K562 (cell line): ENCODE measurements around the gene FES. TPM values are rescaled to one million over a fixed set of nuclear protein-coding genes. Genes with fewer than 3 reads are reported as not detected.

Experiments
- ATAC-seq: fragments of 200-7000 bp; cut with Tn5 transposase; 3 replicates; pipeline ENCODE4 v1.9.1; 2020; ENCODE audit warnings: moderate library complexity
- BruUV-seq: library from RNA; stranded (reverse); fragments of 400-500 nt; replicated peaks from 2 replicates; lab custom pipeline; 2021; lab: Mats Ljungman, UMichigan
- CTCF ChIA-PET: fragments of 300-600 bp; formaldehyde crosslinking; extraction: SDS; loops from one replicate; lab custom pipeline; 2021; ENCODE audit warnings: low intra/inter-chr PET ratio; lab: Yijun Ruan, JAX
- POLR2A ChIA-PET: fragments of 300-600, 350-650 bp; sonication (Branson Sonifier 250); formaldehyde crosslinking; extraction: SDS; loops from one replicate; lab custom pipeline; 2021; ENCODE audit warnings: antibody characterized with exemption, inconsistent platforms; lab: Yijun Ruan, JAX
- DNase-seq, 4 experiments: peaks; one replicate each; pipeline versions ENCODE4 v3.0.0 to v3.0.0-alpha.2; 2011 to 2018; ENCODE audit warnings: low spot score in 3 of 4, mixed read lengths in 3 of 4; ENCODE audit errors: extremely low read depth in 1 of 4
- FAIRE-seq: peaks from 2 replicates; lab custom pipeline; 2011; peaks lifted over from hg19 to GRCh38; lab: Jason Lieb, UNC
- H2AFZ ChIP-seq: 2 replicates; pipeline ENCODE4 v1.6.0; 2011; ENCODE audit warnings: low read depth, low read length, control low read depth, inconsistent platforms
- H3K27ac ChIP-seq: fragments of 200-600 bp; 3 replicates; pipeline ENCODE4 v1.8.0; 2011; ENCODE audit warnings: low read depth, mild to moderate bottlenecking, control low read depth, inconsistent platforms, low read length, moderate library complexity, mixed read lengths; ENCODE audit errors: extremely low read depth
- H3K27me3 ChIP-seq, 2 experiments: fragments of 300-600 bp in 1 of 2; 2 replicates in 1 of 2; 3 replicates in 1 of 2; pipeline versions ENCODE4 v1.6.0 to v1.8.0; 2011; ENCODE audit warnings: inconsistent platforms in 2 of 2, low read length in 2 of 2, mild to moderate bottlenecking in 1 of 2, mixed read lengths in 1 of 2, moderate library complexity in 1 of 2; ENCODE audit not compliant: control insufficient read depth in 2 of 2, insufficient read depth in 2 of 2
- H3K36me3 ChIP-seq: fragments of 300-600 bp; 3 replicates; pipeline ENCODE4 v1.8.0; 2011; ENCODE audit warnings: mild to moderate bottlenecking, low read length, inconsistent platforms; ENCODE audit not compliant: control insufficient read depth, insufficient read depth
- H3K4me1 ChIP-seq, 2 experiments: fragments of 200-600 bp in 1 of 2; replicated peaks in 1 of 2; 2 replicates in 1 of 2; 3 replicates in 1 of 2; pipeline versions ENCODE4 v1.5.1 to v1.8.0; 2011; ENCODE audit warnings: inconsistent platforms in 2 of 2, low read length in 2 of 2, mild to moderate bottlenecking in 1 of 2, mixed read lengths in 1 of 2, moderate library complexity in 1 of 2; ENCODE audit not compliant: control insufficient read depth in 2 of 2, insufficient read depth in 2 of 2
- H3K4me2 ChIP-seq: 2 replicates; pipeline ENCODE4 v1.6.1; 2011; ENCODE audit warnings: low read length, control low read depth, inconsistent platforms, mixed read lengths; ENCODE audit not compliant: insufficient read depth
- H3K4me3 ChIP-seq: fragments of 200-600 bp; sonication (generic), shearing (Covaris generic); 2 replicates; pipeline ENCODE4 v1.5.1; 2016; ENCODE audit warnings: control low read depth, inconsistent platforms
- H3K79me2 ChIP-seq: fragments of 200-600 bp; 3 replicates; pipeline ENCODE4 v1.8.0; 2011; ENCODE audit warnings: low read length, inconsistent platforms; ENCODE audit not compliant: control insufficient read depth, insufficient read depth
- H3K9ac ChIP-seq, 2 experiments: 2 replicates each; pipeline versions ENCODE4 v1.6.0 to v1.6.1; 2011; ENCODE audit warnings: low read depth in 2 of 2, low read length in 2 of 2, control low read depth in 1 of 2, inconsistent platforms in 1 of 2, mild to moderate bottlenecking in 1 of 2, mixed read lengths in 1 of 2; ENCODE audit not compliant: insufficient read depth in 1 of 2
- H3K9me1 ChIP-seq: one replicate; pipeline ENCODE4 v1.6.0; 2011; ENCODE audit warnings: inconsistent platforms, mild to moderate bottlenecking, low read length, moderate library complexity; ENCODE audit not compliant: control insufficient read depth, insufficient read depth
- H3K9me3 ChIP-seq: replicated peaks from 2 replicates; pipeline ENCODE4 v1.5.1; 2011; ENCODE audit warnings: low read depth, low read length, inconsistent platforms; ENCODE audit not compliant: control insufficient read depth, insufficient read depth
- H4K20me1 ChIP-seq: replicated peaks from 2 replicates; pipeline ENCODE4 v1.6.1; 2011; ENCODE audit warnings: low read length, inconsistent platforms, mixed read lengths; ENCODE audit not compliant: control insufficient read depth, insufficient read depth
- ASH1L ChIP-seq: fragments of 450-650 bp; IDR thresholded peaks from 2 replicates; pipeline ENCODE4 v1.6.1; 2018; ENCODE audit warnings: borderline replicate concordance, mild to moderate bottlenecking, low read depth; ENCODE audit not compliant: partially characterized antibody
- MCM7 ChIP-seq, 2 experiments: fragments of 450-650 bp; IDR thresholded peaks; 2 replicates each; pipeline ENCODE4 v1.6.1; 2016 to 2018
- NONO ChIP-seq, 2 experiments: fragments of 200-400 bp in 1 of 2; fragments of 450-650 bp in 1 of 2; formaldehyde crosslinking in 1 of 2; IDR thresholded peaks; 2 replicates each; pipeline ENCODE4 v1.6.1; 2017; ENCODE audit warnings: low read depth in 2 of 2, mild to moderate bottlenecking in 2 of 2, moderate library complexity in 2 of 2, low read length in 1 of 2
- POLR2G ChIP-seq: fragments of 200-400 bp; formaldehyde crosslinking; IDR thresholded peaks from 2 replicates; pipeline ENCODE4 v1.6.1; 2017; ENCODE audit warnings: low read depth, mild to moderate bottlenecking, antibody characterized with exemption, low read length, moderate library complexity
- RBFOX2 ChIP-seq: fragments of 200-400 bp; formaldehyde crosslinking; IDR thresholded peaks from 2 replicates; pipeline ENCODE4 v1.6.1; 2017; ENCODE audit warnings: low read depth, mild to moderate bottlenecking, low read length, moderate library complexity
- RFX7 ChIP-seq: fragments of 250-450 bp; sonication (Bioruptor Pico); IDR thresholded peaks from 2 replicates; pipeline ENCODE4 v1.5.1; 2021; ENCODE audit warnings: mild to moderate bottlenecking
- SRSF7 ChIP-seq: fragments of 200-400 bp; formaldehyde crosslinking; optimal IDR thresholded peaks from 2 replicates; pipeline ENCODE3; 2017; ENCODE audit warnings: mild to moderate bottlenecking, low read depth, low read length
- U2AF1 ChIP-seq: fragments of 200-400 bp; formaldehyde crosslinking; optimal IDR thresholded peaks from 2 replicates; pipeline ENCODE3; 2017; ENCODE audit warnings: mild to moderate bottlenecking, low read depth, low read length, moderate library complexity
- ZNF586 ChIP-seq: fragments of 450-650 bp; formaldehyde crosslinking; conservative IDR thresholded peaks from 2 replicates; pipeline ENCODE4 v1.4.0; 2020; ENCODE audit warnings: mild to moderate bottlenecking, moderate library complexity
- ZNF76 ChIP-seq: fragments of 250-450 bp; sonication (Bioruptor Pico); IDR thresholded peaks from 2 replicates; pipeline ENCODE4 v1.4.0; 2020; ENCODE audit warnings: mild to moderate bottlenecking, moderate library complexity, borderline replicate concordance
- ZNF764 ChIP-seq: fragments of 250-450 bp; sonication (Bioruptor Pico); IDR thresholded peaks from 2 replicates; pipeline ENCODE4 v1.4.0; 2020; ENCODE audit warnings: low read depth, mild to moderate bottlenecking, moderate library complexity
- ZNF780A ChIP-seq: fragments of 250-450 bp; sonication (Bioruptor Pico); IDR thresholded peaks from 2 replicates; pipeline ENCODE4 v1.5.0; 2021; ENCODE audit warnings: mild to moderate bottlenecking
- WGBS: fragments of 100-300 bp; shearing (Covaris generic); methylation state at CpG from one replicate; pipeline ENCODE4 v1.1.6; 2016; ENCODE audit warnings: low coverage, mixed read lengths; ENCODE audit not compliant: insufficient coverage; ENCODE audit errors: missing lambda C conversion rate; 5-methylcytosine and 5-hydroxymethylcytosine counted together
- in situ Hi-C: fragments of 300-500 bp; cut with MboI; formaldehyde crosslinking; loops from 4 replicates; pipeline ENCODE4 v1.15.0; 2018; ENCODE audit warnings: inconsistent platforms, mixed read lengths
- intact Hi-C: fragments of 100-400 bp; cut with micrococcal nuclease; formaldehyde crosslinking; loops from 2 replicates; pipeline ENCODE4 v1.14.2; 2022
- polyA plus RNA-seq, 8 experiments: library from polyadenylated mRNA; depleted of rRNA in 4 of 8; stranded (reverse) in 5 of 8; unstranded in 3 of 8; fragments of >200 nt; fragmentation: Nextera tagmentation in 2 of 8; fragmentation: Illumina TruSeq in 1 of 8; extraction: Ambion mirVana in 2 of 8; extraction: Trizol in 1 of 8; gene quantifications; 2 replicates each; pipeline versions ENCODE4 v1.2.1 to v1.2.3, GENCODE V29; 2011 to 2014; ENCODE audit warnings: inconsistent platforms in 1 of 8, missing spikeins in 1 of 8
- total RNA-seq, 7 experiments: library from RNA; depleted of rRNA in 6 of 7; stranded (reverse); fragments of >200 nt in 6 of 7; fragmentation: Illumina TruSeq in 2 of 7; extraction: Trizol in 2 of 7; gene quantifications; 2 replicates each; pipeline versions ENCODE4 v1.2.1 to v1.2.3, GENCODE V29; 2011 to 2021; ENCODE audit warnings: low replicate concordance in 1 of 7
- TF ChIP-seq, protein P1 (sequence below), 3 experiments: fragments of 200-800 bp in 1 of 3; sonication (Bioruptor generic) in 1 of 3; sonication (generic) in 1 of 3; formaldehyde crosslinking in 1 of 3; IDR thresholded peaks; 2 replicates each; pipeline versions ENCODE4 v1.6.1 to v1.8.0; 2016 to 2022; ENCODE audit warnings: mild to moderate bottlenecking in 2 of 3, missing compliant biosample characterization in 2 of 3, missing genetic modification characterization in 2 of 3, missing genetic modification reagents in 1 of 3
- TF ChIP-seq, protein P2 (sequence below): IDR thresholded peaks from 3 replicates; pipeline ENCODE4 v1.6.1; 2011; ENCODE audit warnings: borderline replicate concordance, mild to moderate bottlenecking, moderate library complexity; ENCODE audit not compliant: insufficient read length; ENCODE audit errors: extremely low read depth
- TF ChIP-seq, protein P3 (sequence below), 2 experiments: fragments of 450-650 bp; IDR thresholded peaks; 2 replicates each; pipeline ENCODE4 v1.6.1; 2016

Gene FES
- total and polyA plus RNA-seq, 9 of the 15 experiments (the other 6 are each of a cell fraction or from before 2014, with no cell fraction given): 0.38 to 2.6 (median 0.82) TPM

- no peak for DNase-seq
- TF ChIP-seq ZNF586 (CRISPR knock-in tag): no peak
- TF ChIP-seq, protein P1, sequence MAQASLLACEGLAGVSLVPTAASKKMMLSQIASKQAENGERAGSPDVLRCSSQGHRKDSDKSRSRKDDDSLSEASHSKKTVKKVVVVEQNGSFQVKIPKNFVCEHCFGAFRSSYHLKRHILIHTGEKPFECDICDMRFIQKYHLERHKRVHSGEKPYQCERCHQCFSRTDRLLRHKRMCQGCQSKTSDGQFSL (CRISPR knock-in tag; IDR thresholded peaks at IDR 0.05): no peak
- TF ChIP-seq, protein P1 (tag; IDR thresholded peaks at IDR 0.05): no peak
- no peak for TF ChIP-seq ZNF764 (CRISPR knock-in tag)
- TF ChIP-seq RFX7 (CRISPR knock-in tag): no peak
- TF ChIP-seq ZNF76 (CRISPR knock-in tag): no peak
- no peak for TF ChIP-seq U2AF1
- TF ChIP-seq ASH1L: no peak
- peak; percentile 42 for TF ChIP-seq POLR2G
- TF ChIP-seq ZNF780A (CRISPR knock-in tag): no peak
- TF ChIP-seq, protein P2, sequence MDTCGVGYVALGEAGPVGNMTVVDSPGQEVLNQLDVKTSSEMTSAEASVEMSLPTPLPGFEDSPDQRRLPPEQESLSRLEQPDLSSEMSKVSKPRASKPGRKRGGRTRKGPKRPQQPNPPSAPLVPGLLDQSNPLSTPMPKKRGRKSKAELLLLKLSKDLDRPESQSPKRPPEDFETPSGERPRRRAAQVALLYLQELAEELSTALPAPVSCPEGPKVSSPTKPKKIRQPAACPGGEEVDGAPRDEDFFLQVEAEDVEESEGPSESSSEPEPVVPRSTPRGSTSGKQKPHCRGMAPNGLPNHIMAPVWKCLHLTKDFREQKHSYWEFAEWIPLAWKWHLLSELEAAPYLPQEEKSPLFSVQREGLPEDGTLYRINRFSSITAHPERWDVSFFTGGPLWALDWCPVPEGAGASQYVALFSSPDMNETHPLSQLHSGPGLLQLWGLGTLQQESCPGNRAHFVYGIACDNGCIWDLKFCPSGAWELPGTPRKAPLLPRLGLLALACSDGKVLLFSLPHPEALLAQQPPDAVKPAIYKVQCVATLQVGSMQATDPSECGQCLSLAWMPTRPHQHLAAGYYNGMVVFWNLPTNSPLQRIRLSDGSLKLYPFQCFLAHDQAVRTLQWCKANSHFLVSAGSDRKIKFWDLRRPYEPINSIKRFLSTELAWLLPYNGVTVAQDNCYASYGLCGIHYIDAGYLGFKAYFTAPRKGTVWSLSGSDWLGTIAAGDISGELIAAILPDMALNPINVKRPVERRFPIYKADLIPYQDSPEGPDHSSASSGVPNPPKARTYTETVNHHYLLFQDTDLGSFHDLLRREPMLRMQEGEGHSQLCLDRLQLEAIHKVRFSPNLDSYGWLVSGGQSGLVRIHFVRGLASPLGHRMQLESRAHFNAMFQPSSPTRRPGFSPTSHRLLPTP: no peak
- TF ChIP-seq, protein P3, sequence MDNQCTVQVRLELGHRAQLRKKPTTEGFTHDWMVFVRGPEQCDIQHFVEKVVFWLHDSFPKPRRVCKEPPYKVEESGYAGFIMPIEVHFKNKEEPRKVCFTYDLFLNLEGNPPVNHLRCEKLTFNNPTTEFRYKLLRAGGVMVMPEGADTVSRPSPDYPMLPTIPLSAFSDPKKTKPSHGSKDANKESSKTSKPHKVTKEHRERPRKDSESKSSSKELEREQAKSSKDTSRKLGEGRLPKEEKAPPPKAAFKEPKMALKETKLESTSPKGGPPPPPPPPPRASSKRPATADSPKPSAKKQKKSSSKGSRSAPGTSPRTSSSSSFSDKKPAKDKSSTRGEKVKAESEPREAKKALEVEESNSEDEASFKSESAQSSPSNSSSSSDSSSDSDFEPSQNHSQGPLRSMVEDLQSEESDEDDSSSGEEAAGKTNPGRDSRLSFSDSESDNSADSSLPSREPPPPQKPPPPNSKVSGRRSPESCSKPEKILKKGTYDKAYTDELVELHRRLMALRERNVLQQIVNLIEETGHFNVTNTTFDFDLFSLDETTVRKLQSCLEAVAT (IDR thresholded peaks at IDR 0.05): 0 out of 4 replicates have a peak, but pooled peaks of 1 of the 2 experiments have one; percentile 27
- no peak for TF ChIP-seq NONO (IDR thresholded peaks at IDR 0.05; ENCODE audit: low read depth in 2 of 2, low read length in 1 of 2)
- no peak for TF ChIP-seq MCM7 (IDR thresholded peaks at IDR 0.05)
- TF ChIP-seq SRSF7: no peak
- 0 out of 2 replicates have a peak, but pooled peaks have one; percentile 34 for TF ChIP-seq RBFOX2
These were observed 30.2 kb downstream of the FES start for GRCh38 chr15:90914305-90915080.

More at GRCh38 chr15:90914305-90915080, 30.2 kb downstream of the FES start:
- in situ Hi-C loops: no loop called here
- no peak overlapping the region for H2AFZ ChIP-seq
- H3K27me3 ChIP-seq: no peaks in the 10 kb centered on the region
- H3K9me1 ChIP-seq: no peaks in the 10 kb centered on the region
- no peak overlapping the region; the same call in 2 of the 3 replicates for H3K27ac ChIP-seq
- H3K9me3 ChIP-seq: no peaks in the 10 kb centered on the region
- H3K9ac ChIP-seq: peak overlapping the region in 1 of 2 experiments; percentile 13; a peak in 1 of 4 replicates
- peaks cover 99% of the 10 kb centered on the region for H3K36me3 ChIP-seq
- 92% methylated on average over 22 of the region's 22 CpGs for WGBS
- intact Hi-C loops: no loop called here
- ATAC-seq: no peak
- no peak overlapping the region for H3K4me2 ChIP-seq
- peaks cover 17 to 43% of the 10 kb centered on the region in 2 experiments for H3K4me1 ChIP-seq
- no peak overlapping the region for H3K4me3 ChIP-seq
- no peaks in the 10 kb centered on the region for H4K20me1 ChIP-seq
- no peak for FAIRE-seq
- peaks cover 6% of the 10 kb centered on the region; the same call in 2 of the 3 replicates for H3K79me2 ChIP-seq
- BruUV-seq: no TSS peak
- ChIA-PET CTCF (no interaction called here), POLR2A (interaction anchor here (0.8 to 4.7 kb wide), 7 partner anchors 9 to 48 kb away, joined by 3 to 54 read pairs (median 6); partner anchors contain the start of genes HDDC3, MAN2A2 and UNC45A)
